Stimulated activated naive CD4-positive, alpha-beta T cell (primary cell): ENCODE measurements around the gene PARD6B.
"Not testable (repeated sequence)": the region's sequence is repeated elsewhere in the genome, so short reads cannot be mapped to it uniquely, and the experiment has no call there.

Source experiments
- DNase-seq, 6 experiments: peaks; one replicate each; lab custom pipeline; 2025; lab: John Stamatoyannopoulos, UW

PARD6B gene

DNA sequence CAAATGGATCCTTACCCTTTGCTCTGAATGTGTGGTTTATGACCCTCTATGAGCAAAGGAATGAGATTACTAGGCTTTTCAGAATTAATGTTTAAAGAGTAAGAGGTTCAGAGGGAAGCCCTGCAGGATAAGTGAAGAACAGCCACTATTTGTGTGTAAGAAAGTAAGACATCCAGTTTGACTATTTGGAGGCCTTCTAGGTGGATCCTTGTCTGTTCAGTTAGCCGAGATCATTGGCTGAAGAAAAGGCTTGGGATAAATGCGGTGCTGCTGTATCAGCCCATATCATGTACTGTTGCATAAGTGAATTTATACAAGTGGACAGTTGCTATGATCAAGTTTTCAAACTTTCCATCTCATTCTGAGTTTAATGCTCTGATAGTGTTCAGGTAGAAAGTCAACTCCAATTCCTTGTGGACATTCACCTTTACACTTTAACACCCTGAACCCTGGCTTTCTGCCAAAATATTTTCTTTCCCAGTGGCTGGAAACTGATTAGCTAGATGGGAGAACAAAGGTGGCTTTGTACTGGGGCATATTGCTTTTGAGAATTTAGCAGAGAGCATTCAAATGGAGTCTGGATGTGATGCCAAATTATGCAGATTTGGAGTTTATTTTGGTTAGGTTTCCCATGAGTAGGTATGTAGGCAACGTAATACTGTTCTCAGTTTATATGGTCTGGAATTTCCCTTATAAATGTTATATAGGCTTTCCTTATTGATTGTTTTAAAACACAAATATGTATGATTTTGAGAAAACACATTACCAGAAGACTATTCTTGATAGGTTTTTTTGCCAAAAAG, 15.0 kb downstream of the PARD6B start:
- no peak for DNase-seq

DNA sequence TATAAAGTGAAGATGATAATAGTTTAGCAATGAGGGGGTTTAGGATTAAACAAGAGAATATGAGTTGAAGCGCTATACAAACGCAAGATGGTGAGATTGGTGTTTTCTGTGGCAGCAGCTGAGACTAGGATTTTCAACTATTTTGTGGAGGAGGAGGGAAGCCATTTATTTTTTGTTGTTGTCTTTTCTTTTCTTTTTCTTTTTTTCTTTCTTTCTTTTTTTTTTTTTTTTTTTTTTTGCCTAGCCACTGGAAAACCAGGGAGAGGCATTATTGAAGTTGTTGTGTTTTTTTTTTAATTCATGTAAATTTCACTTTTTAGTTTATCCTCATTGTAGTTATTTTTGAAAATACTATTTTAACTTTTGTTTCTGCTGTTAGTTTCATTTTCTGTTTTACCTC, 15.9 kb downstream of the PARD6B start:
- DNase-seq, result no peak

DNA sequence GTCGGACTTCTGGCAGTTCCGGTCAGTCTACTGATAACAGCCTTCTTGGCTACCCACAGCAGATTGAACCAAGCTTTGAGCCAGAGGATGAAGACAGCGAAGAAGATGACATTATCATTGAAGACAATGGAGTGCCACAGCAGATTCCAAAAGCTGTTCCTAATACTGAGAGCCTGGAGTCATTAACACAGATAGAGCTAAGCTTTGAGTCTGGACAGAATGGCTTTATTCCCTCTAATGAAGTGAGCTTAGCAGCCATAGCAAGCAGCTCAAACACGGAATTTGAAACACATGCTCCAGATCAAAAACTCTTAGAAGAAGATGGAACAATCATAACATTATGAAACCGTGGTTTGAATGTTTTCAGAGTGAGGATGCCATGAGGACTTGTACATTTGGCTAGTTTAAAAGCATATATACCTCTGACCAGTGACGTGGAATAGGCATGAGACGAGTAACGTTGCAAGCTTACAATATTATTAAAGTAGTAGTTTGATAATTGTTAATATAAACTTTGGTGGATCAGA, 18.8 kb downstream of the PARD6B start:
- DNase-seq, result no peak

DNA sequence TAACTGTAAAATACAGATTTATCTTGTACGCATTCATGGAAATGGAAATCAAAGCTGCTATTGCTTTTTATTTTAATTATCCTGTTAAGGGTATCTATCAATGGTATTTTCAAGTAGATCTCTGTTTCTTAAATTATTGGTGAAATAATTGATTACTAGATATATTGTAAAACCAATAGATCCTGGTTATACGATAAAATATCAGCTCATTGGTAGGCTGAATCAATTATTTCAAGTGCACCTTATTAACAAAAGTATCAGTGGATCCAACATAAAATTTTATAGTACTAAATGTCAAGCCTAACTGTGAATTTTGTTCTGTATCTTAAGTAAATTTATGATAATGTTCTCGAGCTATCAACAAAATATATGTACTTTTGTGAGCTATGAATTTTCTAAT, 21.8 kb downstream of the PARD6B start:
- DNase-seq, result no peak

DNA sequence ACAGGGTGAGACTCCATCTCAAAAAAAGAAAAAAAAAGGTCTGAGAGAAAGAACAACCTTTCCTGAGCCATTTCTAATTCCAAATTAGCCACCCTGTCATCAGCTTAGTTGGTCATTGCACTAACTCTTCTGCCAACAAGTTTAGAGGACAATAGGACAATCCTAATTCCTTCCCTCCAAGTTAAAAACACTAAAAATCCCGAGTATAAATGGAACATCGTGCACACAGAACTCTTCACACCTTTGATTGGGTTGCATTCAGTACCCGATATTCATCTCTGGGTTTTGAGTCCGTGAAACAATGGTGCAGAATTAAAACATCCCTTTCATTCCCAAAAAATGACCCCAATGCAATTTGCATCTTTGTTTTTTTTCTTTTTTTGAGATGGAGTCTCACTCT, 23.0 kb downstream of the PARD6B start:
- DNase-seq, result no peak

DNA sequence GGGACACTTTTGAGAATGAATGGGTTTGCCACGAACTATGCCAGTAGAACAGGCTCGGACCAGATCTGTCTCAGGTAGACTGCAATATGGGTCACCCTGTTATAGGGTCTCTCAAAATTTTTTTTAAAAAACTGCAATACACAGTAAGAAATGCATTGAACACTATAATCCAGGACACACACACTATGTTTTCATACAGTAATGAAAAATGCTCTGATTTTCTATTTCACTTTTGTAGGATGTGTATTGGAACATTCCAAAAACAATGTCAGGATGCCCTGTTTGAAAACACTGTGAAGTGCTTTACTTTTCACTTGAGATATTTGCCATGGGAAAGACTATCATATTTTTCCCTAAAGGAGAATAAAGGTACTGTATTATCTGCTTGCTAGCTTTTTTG, 25.1 kb downstream of the PARD6B start:
- no peak for DNase-seq

DNA sequence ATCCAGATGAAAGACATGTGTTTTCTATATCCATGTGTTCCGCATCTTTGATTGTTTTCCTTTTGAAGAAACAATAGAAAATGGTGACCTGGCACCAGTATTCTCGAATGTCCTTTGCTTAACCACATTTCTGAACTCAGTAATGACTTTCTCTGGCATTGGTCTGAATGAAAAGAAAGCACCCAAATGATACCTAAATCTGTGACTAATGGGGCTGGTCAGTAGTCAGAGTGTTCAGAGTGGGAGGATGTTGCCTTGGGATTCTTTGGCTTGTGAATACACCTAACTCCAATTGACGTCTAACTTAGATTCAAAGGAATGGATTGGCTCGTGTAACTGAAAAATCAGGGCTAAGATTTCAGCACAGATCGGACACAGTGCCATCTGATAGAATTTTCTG, 27.1 kb downstream of the PARD6B start:
- no peak for DNase-seq

DNA sequence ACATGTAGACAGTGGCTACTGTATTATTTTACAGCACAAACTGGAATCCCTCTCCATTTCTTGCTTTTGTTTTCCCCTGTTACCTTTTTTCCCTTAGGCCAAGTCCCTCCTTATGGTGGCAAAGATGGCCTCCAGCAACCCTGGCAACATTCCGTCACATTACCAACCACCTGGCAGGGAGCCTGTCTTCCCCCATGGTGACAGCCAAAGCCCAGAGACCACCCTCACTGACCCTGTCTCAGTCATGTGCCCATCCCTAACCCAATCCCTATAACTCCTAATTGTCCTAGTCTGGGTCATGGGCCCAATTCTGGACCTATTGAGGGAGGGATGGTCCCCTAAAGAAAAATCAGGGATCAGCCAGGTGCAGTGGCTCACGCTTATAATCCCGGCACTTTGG, 27.6 kb downstream of the PARD6B start:
- DNase-seq, result no peak

DNA sequence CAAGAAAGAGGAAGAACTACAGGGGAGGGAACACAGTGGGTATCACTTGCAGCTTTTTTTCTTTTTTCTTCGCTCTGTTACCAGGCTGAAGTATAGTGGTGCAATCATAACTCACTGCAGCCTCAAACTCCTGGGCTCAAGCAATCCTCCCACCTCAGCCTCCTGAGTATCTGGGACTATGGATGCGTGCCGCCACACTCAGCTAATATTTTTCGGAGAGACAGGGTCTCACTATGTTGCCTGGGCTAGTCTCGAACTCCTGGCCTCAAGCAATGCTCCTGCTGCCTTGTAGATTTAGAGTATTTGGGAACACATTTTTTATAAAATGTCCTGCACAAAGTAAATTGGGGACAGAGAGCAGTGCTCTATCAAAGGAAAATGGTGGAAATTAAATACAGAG, 28.3 kb downstream of the PARD6B start:
- no peak for DNase-seq

DNA sequence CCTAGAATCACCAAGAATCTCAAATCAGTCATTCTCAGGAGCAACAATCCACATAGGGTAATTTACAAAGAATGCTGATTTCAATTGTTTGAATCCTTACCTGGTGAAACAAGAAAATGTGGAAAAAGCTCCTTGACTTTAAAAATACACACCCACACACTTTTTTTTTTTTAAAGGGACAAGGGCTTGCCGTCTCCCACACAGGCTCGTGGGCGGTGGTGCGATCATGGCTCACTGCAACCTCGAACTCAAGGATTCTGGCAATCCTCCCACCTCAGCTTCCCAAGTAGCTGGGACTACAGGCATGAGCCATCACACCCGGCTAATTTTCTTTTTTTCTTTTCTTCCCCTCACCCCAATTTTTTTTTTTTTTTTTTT, 30.7 kb downstream of the PARD6B start:
- DNase-seq, result no peak

DNA sequence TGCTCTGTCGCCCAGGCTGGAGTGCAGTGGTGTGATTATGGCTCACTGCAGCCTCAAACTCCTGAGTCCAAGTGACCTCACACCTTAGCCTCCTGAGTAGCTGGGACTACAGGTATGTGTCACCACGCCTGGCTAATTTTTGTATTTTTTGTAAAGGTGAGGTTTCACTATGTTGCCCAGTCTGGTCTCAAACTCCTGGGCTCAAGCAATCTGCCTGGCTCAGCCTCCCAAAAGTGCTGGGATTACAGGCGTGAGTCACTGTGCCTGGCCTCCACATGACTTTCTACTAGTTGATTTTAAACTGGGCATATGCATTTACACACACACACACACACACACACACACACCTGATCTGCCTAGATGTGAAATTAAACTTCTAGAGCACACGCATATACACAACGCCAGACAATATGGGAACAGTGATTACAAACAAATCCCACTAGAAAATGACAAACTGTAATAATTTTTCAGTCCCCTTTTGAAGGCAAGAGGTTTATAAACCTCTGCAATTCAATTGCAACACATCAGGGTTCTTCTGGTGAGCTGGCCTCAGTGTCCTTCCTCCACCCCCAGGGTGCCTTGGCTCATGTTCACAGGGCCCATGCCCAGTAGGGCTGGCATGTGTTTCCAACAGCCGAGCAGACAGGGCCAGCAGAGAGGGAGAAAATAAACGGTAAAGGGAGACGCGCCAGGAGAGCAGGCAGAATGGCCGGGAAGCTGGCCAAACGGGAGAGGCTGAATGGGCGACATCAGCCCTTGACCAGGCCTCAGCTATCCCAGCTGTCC, 31.2 kb downstream of the PARD6B start:
- no peak for DNase-seq

DNA sequence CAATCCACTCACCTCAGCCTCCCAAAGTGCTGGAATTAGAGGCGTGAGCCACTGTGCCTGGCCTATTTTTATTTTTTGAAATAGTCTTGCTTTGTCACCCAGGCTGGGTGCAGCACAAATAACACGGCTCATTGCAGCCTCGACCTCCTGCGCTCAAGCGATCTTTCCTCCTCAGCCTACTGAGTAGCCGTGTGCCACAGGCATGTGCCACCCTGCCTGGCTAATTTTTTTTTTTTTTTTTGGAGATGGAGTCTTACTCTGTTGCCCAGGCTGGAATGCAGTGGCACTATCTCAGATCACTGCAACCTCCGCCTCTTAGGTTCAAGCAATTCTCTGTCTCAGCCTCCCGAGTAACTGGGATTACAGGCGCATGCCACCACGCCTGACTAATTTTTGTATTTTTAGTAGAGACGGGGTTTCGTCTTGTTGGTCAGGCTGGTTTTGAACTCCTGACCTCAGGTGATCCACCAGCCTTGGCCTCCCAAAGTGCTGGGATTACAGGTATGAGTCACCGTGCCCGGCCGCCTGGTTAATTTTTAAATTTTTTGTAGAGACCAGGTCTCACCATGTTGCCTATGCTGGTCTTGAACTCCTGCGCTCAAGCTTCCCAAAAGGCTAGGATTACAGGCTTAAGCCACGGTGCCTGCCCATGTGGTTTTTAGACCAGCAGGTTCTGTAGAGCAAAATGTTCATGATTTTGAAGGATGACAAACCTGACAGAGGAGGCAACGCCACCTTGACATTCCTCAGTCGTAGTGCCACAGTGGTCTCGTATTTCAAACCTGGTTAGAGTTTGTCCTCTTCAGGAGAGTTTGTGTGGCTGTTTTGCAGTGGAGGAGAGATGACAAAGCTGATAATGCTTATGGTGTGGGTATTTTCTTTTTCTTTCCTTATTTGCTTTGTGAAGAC, 32.4 kb downstream of the PARD6B start:
- not testable (repeated sequence) for DNase-seq

DNA sequence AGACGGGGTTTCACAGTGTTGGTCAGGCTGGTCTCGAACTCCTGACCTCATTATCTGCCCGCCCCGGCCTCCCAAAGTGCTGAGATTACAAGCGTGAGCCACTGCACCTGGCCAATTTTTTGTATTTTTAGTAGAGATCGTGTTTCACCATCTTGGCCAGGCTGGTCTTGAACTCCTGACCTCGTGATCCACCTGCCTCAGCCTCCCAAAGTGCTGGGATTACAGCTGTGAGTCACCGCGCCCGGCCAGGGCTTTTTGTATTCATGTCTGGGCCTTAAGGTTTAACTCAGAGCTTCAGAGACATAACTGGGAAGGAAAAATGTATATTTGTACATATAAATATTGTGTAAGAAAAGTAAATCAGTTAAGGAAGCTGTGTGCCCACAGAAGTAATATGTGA, 33.9 kb downstream of the PARD6B start:
- not testable (repeated sequence) for DNase-seq

DNA sequence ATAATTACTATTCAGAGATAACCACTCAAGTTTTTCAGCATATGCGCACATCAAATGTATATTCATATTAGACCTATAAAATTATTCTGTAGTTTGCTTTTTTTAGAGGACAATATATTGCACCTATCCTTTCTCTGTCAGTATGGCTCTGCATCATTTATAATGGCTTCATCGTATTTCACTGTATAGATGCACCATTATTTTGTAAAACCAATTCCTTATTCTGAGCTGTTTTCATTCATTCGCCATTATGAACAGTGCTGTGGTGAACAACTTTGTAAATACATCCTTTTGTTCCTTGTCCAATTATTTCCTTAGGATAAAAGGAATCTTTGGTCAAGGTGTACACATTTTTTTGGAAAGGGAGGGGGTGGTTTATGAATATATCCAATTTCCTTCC, 34.3 kb downstream of the PARD6B start:
- no peak for DNase-seq

DNA sequence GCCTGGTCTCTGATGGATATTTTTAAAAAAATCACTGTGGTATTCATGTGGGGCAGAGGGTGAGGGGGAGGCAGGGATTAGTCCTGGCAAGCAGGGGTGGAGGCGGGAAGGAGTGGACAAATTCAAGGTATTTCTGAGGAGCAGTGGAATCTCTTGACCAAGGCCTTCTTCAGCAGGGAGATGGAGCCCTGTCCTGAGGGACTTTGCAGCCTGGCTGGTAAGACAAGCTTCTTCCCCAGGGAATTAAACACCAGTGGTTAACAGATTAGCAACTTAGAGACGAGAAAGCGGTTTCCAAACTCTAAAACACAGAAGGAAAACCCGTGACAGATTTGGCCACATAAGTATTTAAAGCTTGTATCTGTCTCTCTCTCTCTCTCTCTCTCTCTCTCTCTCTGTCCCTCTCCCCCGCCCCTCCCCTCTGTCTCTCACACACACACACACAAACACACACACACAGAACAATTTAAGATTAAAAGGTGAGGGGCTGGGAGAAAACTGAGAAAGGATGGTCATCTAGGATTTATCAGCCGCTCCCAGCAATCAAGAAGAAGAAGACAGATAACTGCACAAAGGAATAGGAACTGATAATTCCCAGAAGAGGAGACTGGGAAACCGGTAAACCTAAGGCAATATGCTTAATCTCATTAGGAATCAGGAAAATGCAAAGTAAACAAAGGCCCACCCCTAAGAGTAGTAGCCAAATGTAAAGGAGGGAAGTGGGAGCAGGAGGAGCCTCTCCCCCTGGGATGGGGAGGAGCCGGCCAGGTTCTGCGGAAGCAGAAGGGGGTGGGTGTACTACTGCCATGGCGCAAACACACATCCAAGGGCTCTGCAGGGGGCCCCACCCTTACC, 35.8 kb downstream of the PARD6B start:
- not testable (repeated sequence) for DNase-seq

DNA sequence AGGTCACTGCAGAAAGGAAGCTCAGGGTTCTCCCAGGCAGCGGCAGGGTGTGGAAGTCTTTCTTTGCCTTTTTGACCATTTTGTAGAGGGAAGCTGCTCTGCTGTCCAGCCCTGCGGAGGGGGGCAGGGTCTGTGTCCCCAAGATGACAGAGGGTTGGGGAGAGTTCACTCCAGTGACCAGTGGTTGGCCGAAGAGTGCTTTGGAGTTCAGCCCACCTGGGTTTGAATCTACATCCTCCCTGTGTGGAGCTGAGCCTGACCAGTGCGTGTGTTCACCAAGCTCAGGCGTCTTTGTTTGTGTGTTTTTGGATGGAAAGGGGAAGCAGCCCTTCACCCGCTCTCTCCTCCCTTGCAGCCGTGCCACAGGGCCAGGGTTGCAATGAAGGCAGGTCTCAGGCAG, 37.6 kb downstream of the PARD6B start:
- not testable (repeated sequence) for DNase-seq

DNA sequence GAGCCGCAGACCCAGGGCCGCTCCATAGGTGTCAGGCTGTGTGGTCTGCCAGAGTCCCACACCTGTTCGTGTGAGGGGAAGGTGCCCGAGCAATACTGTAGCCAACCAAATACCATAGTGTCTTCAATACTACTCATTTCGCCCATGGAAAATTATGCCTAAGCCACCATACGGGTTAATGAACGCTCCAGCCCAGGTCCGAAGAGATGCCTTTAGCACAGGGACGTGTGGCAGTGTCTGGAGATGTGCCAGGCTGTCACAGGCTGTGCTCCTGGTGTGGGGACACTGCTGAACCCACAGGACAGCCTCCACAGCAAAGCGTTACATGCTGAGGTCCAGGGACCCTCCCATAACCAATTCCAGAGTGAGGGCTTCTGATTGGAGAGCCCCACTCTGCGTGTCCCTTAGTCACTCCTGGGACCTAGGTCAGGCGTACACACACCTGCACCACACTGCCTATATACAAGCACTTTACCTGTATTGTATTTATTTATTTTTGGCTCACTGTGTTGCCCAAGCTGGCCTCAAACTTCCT, 38.2 kb downstream of the PARD6B start:
- DNase-seq, result not testable (repeated sequence)

DNA sequence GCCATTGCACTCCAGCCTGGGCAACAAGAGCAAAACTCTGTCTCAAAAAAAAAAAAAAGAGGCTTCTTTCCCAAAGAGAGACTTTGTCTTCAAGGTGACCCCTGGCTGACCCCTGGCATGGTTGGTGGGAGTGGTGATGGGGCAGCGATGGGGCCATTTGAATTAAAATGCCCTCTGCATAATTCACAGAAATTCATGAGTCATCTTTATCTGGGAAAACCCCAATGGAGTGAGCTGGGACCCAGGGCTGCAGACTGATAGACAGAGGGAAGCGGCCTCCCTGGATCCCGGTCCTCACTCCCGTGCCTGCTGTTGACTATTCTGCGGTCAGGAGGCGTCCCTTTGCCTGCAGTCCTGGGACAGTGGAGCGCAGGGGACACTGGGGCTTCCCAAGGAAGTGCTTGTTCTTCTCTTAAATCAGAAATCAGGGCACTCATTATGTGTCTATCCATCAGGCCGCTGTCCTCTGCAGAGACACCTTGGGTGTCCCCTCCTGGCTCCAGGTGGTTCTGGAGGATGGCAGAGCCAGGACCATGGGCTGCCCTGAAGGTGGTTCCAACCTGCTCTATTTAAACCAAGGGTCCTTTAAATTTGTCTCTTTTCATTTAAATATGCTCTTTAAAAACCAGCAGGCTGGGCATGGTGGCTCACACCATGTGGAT, 40.2 kb downstream of the PARD6B start:
- DNase-seq, result not testable (repeated sequence)

DNA sequence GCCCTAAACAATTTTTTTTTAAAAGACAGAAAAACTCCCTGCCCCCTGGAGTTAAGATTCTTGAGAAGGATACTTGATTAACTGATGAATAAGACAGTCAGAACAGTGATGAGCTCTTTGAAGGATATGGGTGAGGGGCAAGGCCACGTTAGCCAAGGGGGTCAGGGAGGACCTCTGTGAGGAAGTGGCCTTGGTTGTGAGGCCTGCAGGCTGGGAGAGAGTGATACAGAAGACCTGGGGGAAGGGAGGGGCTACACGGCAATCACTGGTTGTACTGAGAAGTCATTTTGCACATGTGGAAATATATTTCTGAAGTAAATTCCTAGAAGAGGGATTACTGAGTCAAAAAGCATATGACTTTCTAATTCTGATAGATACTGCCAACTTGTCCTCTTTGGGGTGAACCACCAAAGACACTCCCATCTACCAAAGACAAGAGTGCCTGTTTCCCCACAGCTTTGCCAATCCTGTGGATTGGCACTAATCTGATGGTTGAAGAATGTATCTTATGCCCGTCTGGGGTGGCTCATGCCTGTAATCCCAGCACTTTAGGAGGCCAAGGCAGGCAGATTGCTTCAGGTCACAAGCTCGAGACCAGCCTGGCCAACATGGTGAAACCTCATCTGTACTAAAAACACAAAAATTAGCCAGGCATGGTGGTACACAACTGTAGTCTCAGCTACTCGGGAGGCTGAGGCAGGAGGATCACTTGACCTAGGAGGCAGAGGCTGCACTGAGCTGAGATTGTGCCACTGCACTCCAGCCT, 41.2 kb downstream of the PARD6B start:
- no peak for DNase-seq

DNA sequence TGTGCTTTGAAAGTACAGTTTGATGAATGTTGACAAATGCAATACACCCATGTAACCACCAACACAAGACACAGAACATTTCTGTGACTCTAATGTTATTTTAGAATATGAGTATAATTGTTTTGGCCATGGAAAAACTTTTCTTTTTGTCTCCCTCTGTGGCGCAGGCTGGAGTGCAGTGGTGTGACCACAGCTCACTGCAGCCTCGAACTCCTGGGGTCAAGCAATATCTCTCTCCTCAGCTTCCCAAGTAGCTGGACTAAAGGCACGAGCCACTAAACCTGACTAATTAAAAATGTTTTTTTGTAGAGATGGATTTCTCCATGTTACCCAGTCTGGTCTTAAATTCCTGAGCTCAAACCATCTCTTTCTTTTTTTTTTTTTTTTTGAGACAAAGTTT, 43.1 kb downstream of the PARD6B start:
- no peak for DNase-seq
